Central memory CD8-positive, alpha-beta T cell (primary cell): ENCODE results near the gene NFASC.

Source experiments
- ATAC-seq: fragments of 150-1000 bp; cut with Tn5 transposase; replicated peaks from 2 replicates; pipeline ENCODE4 v1.10.0; 2022; ENCODE audit warnings: mild to moderate bottlenecking, moderate FRiP score, moderate number of reproducible peaks; ENCODE audit not compliant: poor library complexity, severe bottlenecking; ENCODE audit errors: extremely low read depth
- DNase-seq, 2 donors: peaks; one replicate each; pipeline ENCODE4 v3.0.0; 2021; ENCODE audit warnings: low spot score in 2 of 2
- H3K27ac Mint-ChIP-seq: one replicate; pipeline ENCODE4 v1.8.0; 2022; ENCODE audit warnings: low read depth, mild to moderate bottlenecking, moderate library complexity, mixed read lengths
- H3K27me3 Mint-ChIP-seq: one replicate; pipeline ENCODE4 v1.8.0; 2022; ENCODE audit warnings: mixed read lengths
- H3K36me3 Mint-ChIP-seq: one replicate; pipeline ENCODE4 v1.8.0; 2022; ENCODE audit warnings: mild to moderate bottlenecking, moderate library complexity, mixed read lengths; ENCODE audit not compliant: insufficient read depth
- H3K4me1 Mint-ChIP-seq: one replicate; pipeline ENCODE4 v1.8.0; 2022; ENCODE audit warnings: mixed read lengths
- H3K4me3 Mint-ChIP-seq: one replicate; pipeline ENCODE4 v1.8.0; 2022; ENCODE audit warnings: mild to moderate bottlenecking, moderate library complexity, mixed read lengths
- H3K9me3 Mint-ChIP-seq: one replicate; pipeline ENCODE4 v1.8.0; 2022; ENCODE audit warnings: mixed read lengths

Gene NFASC

DNA sequence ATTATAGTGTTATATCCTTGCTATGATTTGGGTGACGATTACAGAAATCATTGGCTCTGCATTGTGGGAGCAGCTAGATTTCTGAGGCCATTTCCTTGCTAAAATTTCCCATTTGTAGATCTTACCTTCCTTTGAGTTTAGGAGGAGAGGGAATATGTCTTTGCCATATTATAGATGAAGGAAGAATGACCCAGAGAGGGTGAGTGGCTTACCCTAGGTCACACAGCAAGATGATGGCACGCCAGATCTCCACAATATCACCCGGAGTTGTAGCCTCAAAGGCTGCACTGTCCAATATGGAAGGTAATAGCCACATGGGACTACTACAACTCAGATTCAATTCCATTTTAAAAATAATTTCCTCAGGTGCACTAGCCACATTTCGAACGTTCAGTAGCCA, 182.6 kb downstream of the NFASC start:
- no peaks in the 10 kb centered on the region for H3K4me1 Mint-ChIP-seq
- no peak overlapping the region for H3K4me3 Mint-ChIP-seq
- no peak overlapping the region for H3K27ac Mint-ChIP-seq
- peaks cover 31% of the 10 kb centered on the region for H3K27me3 Mint-ChIP-seq
- H3K9me3 Mint-ChIP-seq = no peaks in the 10 kb centered on the region
- DNase-seq (no peak), ATAC-seq (no peak)
- H3K36me3 Mint-ChIP-seq = no peaks in the 10 kb centered on the region

DNA sequence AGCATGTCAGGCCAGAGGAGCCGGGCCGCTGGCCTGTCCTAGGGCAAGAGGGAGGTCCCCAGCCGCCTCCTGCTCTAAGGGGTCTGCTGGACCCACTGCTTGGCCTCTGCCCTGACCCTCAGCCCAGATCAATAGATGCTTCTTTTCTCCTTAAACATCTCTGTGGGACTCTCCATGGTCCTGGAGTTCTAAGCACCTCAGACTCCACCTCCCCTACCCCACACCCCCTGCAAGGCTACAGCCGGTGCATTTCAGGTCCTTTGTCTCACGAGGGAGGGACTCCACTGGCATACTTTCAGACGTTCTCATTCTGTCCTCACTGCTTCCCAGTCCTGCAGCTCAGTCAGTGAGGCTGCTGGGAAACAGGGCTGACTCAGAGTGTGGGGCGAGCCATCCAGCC, 183.4 kb downstream of the NFASC start:
- no peaks in the 10 kb centered on the region for H3K9me3 Mint-ChIP-seq
- DNase-seq (no peak), ATAC-seq (no peak)
- H3K27me3 Mint-ChIP-seq = peaks cover 26% of the 10 kb centered on the region
- H3K4me3 Mint-ChIP-seq = no peak overlapping the region
- H3K27ac Mint-ChIP-seq = no peak overlapping the region
- no peaks in the 10 kb centered on the region for H3K4me1 Mint-ChIP-seq
- no peaks in the 10 kb centered on the region for H3K36me3 Mint-ChIP-seq

DNA sequence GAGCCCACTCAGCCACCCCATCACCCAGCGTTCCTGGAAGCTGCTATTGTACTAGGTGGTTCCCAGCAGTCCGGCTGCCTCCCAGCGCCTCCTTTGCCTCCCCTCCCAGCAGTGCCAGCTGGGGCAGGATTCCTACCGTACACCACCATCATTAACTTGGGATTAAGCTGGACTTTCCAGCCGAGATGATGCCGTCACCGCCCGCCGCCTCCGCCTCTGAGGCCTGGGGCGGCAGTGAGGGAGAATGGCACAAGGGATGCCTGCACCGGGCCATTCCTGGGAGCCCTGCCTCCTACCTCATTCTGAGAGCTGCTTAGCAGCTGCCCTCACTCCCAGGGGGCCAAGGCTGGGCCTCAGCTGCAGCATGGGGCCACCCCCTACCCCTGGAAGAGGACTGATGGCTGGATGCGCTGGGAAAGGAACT, 185.5 kb downstream of the NFASC start:
- no peak overlapping the region for H3K4me3 Mint-ChIP-seq
- ATAC-seq (no peak), DNase-seq (no peak)
- peaks cover 26% of the 10 kb centered on the region for H3K27me3 Mint-ChIP-seq
- H3K4me1 Mint-ChIP-seq = no peaks in the 10 kb centered on the region
- peaks cover 1% of the 10 kb centered on the region for H3K36me3 Mint-ChIP-seq
- no peak overlapping the region for H3K27ac Mint-ChIP-seq
- H3K9me3 Mint-ChIP-seq = no peaks in the 10 kb centered on the region

DNA sequence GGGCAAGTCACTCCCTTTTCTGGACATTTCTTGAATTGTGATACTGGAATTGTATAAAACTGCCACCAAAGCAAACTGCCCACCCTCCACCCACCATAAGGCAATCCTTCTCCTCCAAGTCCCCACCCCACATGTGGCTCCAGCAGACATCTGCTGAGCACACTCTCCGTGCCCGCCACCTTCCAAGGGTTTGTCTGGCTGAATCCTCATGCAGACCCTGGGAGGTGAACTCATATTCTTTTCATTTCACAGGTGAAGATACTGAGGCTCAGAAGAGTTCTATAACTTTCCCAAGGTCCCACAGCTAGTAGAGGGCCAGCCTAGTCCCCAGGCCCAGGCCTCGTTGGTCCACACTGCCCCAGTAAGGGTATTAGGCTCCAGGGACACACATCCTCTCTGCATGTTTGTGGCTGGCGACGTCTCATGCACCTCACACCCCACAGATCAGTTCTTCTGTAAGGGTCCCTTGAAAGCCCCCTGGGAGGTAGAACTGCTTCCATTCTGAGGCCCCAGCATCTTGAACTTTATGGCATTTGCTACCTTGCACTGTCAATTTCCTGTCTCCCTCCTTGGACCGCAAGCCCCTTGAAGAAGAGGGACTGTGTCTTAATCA, 186.4 kb downstream of the NFASC start:
- H3K9me3 Mint-ChIP-seq = no peaks in the 10 kb centered on the region
- no peak overlapping the region for H3K4me3 Mint-ChIP-seq
- DNase-seq (no peak), ATAC-seq (no peak)
- peaks cover 26% of the 10 kb centered on the region for H3K27me3 Mint-ChIP-seq
- peaks cover 6% of the 10 kb centered on the region for H3K4me1 Mint-ChIP-seq
- H3K27ac Mint-ChIP-seq = no peak overlapping the region
- H3K36me3 Mint-ChIP-seq = peaks cover 1% of the 10 kb centered on the region

DNA sequence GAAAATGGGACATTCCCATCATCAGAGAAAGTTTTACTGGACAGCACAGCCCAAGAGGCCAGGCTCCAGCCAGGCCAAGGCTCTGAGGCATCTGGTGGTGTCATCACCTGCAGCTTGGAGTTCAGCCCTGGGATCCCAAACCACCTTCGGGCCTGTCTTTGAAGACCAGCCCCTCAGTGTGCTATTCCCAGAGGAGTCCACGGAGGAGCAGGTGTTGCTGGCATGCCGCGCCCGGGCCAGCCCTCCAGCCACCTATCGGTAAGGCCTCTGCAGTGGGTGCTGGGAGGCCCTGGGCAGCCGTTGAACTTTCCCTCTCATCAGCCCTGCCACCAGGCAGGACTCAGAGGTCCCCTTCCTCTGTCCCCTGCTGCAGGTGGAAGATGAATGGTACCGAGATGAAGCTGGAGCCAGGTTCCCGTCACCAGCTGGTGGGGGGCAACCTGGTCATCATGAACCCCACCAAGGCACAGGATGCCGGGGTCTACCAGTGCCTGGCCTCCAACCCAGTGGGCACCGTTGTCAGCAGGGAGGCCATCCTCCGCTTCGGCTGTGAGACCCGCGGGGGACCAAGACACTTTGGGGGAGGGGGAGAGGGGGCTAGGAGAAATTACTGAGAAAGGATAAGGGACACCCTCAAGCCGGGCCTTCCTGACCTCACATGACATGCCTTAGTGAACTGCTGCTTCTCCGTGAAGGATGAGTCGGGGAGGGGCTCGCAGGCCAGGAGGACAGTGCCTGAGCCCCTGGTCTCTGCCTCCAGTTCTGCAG, 187.3 kb downstream of the NFASC start:
- Mint-ChIP-seq H3K9me3 (no peaks in the 10 kb centered on the region), H3K27ac (no peak overlapping the region), H3K27me3 (peaks cover 26% of the 10 kb centered on the region), H3K4me3 (no peak overlapping the region), H3K4me1 (peaks cover 6% of the 10 kb centered on the region), H3K36me3 (peaks cover 1% of the 10 kb centered on the region)
- DNase-seq (no peak), ATAC-seq (no peak)

DNA sequence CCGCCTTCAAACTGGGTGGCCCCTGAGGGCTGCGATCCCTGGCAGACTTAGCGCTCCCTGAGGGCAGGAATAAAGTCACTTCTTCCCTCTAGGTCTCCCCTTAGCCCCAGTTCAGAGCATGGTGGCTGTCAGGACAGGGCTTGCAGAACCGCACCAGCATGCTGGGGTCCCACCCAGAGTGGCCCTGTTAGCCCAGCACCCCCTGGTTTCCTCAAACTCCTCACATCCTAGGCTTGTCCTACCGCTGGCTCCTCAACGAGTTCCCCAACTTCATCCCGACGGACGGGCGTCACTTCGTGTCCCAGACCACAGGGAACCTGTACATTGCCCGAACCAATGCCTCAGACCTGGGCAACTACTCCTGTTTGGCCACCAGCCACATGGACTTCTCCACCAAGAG, 188.2 kb downstream of the NFASC start:
- Mint-ChIP-seq H3K9me3 (no peaks in the 10 kb centered on the region), H3K36me3 (peaks cover 1% of the 10 kb centered on the region), H3K27me3 (peaks cover 17% of the 10 kb centered on the region), H3K4me1 (peaks cover 6% of the 10 kb centered on the region), H3K27ac (no peak overlapping the region), H3K4me3 (no peak overlapping the region)
- DNase-seq (no peak), ATAC-seq (no peak)

DNA sequence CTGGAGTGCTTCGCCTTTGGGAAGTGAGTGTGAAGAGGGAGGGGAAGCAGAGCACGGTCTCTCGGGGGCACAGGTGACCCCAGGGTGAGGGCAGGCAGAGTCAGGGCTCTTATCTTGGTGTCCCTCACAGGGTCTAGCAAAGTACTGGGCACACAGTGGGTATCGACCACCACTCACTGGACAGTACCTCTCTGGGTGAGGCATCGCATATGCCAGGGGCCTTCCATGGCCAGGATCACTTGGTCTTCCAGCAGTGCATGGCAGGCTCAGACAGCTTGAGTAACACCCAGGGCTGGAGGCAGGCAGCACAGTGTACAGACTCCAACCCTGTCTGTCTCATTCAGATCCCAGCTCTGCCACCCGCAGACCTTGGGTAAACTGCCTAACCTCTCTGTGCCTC, 189.0 kb downstream of the NFASC start:
- Mint-ChIP-seq H3K27me3 (peaks cover 13% of the 10 kb centered on the region), H3K27ac (no peak overlapping the region), H3K9me3 (no peaks in the 10 kb centered on the region), H3K36me3 (peaks cover 1% of the 10 kb centered on the region), H3K4me1 (peaks cover 6% of the 10 kb centered on the region), H3K4me3 (no peak overlapping the region)
- no peak for DNase-seq
- no peak for ATAC-seq

DNA sequence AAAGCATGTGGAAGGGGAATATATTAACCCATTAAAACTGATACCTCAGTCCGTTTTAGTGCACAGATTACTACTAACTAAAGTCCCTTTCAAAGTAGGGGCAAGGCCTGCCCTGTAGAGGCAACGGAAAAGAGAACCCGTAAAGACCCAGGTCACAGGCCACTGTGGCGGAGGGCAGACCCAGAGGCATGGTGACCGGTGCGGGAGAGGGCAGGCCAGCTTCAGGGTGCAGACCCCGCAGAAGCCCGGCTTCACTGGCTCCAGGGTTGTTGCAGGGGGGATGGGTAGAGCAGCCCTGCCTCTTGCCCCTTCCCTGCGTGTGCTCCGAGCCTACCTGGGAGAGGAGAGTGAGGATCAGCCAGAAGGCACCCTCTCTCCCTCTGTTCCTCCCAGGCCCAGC, 190.1 kb downstream of the NFASC start:
- no peaks in the 10 kb centered on the region for H3K9me3 Mint-ChIP-seq
- no peak for ATAC-seq
- H3K4me3 Mint-ChIP-seq = no peak overlapping the region
- peaks cover 6% of the 10 kb centered on the region for H3K4me1 Mint-ChIP-seq
- no peak overlapping the region for H3K27ac Mint-ChIP-seq
- peaks cover 11% of the 10 kb centered on the region for H3K27me3 Mint-ChIP-seq
- H3K36me3 Mint-ChIP-seq = peaks cover 1% of the 10 kb centered on the region
- no peak for DNase-seq

DNA sequence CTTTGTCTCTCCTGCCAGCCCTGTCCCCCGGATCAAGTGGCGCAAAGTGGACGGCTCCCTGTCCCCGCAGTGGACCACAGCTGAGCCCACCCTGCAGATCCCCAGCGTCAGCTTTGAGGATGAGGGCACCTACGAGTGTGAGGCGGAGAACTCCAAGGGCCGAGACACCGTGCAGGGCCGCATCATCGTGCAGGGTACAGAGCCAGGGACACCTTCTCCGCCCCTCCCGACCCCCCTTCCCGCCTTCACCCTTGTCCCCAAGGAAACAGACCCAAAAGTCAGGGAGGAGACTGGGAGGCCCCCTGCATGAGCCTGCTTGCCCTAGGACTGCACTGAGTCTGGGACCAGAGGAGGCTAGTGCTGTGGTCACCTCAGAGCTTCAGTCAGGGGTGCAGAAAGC, 190.6 kb downstream of the NFASC start:
- Mint-ChIP-seq H3K9me3 (no peaks in the 10 kb centered on the region), H3K4me3 (no peak overlapping the region), H3K27me3 (peaks cover 11% of the 10 kb centered on the region), H3K27ac (no peak overlapping the region), H3K4me1 (peaks cover 6% of the 10 kb centered on the region), H3K36me3 (peaks cover 1% of the 10 kb centered on the region)
- ATAC-seq (no peak), DNase-seq (no peak)

DNA sequence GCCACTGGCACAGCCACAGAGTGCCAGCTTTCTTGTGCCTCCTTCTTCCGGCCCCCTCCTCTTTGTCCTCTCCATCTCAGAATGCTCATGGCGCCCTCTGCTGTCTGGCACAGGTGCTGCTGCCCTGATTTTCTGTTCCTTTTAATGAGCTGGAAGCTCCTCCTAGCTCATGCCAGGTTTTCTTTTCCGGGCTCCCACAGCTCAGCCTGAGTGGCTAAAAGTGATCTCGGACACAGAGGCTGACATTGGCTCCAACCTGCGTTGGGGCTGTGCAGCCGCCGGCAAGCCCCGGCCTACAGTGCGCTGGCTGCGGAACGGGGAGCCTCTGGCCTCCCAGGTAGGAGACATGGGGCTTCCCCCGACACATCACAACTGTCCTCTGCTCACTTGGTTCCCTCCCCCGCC, 191.0 kb downstream of the NFASC start:
- no peaks in the 10 kb centered on the region for H3K9me3 Mint-ChIP-seq
- peaks cover 11% of the 10 kb centered on the region for H3K27me3 Mint-ChIP-seq
- DNase-seq (peak; percentile 52 to 53), ATAC-seq (no peak)
- no peak overlapping the region for H3K27ac Mint-ChIP-seq
- peaks cover 1% of the 10 kb centered on the region for H3K36me3 Mint-ChIP-seq
- H3K4me1 Mint-ChIP-seq = peaks cover 6% of the 10 kb centered on the region
- no peak overlapping the region for H3K4me3 Mint-ChIP-seq

DNA sequence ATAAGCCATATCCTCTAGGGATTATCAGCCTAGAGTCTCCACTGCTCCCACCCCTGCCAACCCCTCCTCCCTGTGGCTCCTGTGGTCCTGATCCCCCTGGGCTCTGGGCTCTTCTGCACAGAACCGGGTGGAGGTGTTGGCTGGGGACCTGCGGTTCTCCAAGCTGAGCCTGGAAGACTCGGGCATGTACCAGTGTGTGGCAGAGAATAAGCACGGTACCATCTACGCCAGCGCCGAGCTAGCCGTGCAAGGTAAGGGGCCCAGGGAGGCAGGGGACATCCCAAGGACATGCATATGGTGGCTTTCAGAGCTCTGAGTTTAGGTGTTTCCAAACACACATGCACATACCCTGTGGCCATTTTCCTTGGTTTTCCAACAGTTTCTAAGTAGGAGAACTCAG, 191.7 kb downstream of the NFASC start:
- no peak for ATAC-seq
- no peaks in the 10 kb centered on the region for H3K9me3 Mint-ChIP-seq
- peaks cover 1% of the 10 kb centered on the region for H3K36me3 Mint-ChIP-seq
- no peak overlapping the region for H3K4me3 Mint-ChIP-seq
- H3K27ac Mint-ChIP-seq = no peak overlapping the region
- peaks cover 6% of the 10 kb centered on the region for H3K4me1 Mint-ChIP-seq
- peaks cover 11% of the 10 kb centered on the region for H3K27me3 Mint-ChIP-seq
- no peak for DNase-seq

DNA sequence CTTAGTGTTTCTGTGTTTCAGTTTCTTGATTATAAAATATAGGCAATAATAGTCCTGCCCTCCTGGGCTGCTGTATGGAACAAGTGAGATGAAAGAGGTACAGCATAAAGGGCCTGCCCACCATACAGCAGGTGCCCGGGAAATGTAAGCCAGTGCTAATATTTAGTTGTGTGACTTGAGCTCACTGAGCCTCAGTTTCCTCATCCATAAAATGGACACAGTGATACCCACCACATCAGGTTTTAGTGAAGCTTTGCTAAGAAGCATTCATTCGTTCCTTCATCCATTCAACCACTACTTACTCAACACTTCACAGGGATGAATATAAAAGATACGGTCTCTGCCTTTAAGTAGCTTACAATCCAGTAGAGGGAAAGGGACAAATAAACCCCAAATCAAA, 192.2 kb downstream of the NFASC start:
- H3K4me3 Mint-ChIP-seq = no peak overlapping the region
- no peaks in the 10 kb centered on the region for H3K9me3 Mint-ChIP-seq
- no peak for DNase-seq
- H3K36me3 Mint-ChIP-seq = peaks cover 1% of the 10 kb centered on the region
- H3K4me1 Mint-ChIP-seq = peaks cover 6% of the 10 kb centered on the region
- no peak for ATAC-seq
- H3K27me3 Mint-ChIP-seq = peaks cover 11% of the 10 kb centered on the region
- no peak overlapping the region for H3K27ac Mint-ChIP-seq

DNA sequence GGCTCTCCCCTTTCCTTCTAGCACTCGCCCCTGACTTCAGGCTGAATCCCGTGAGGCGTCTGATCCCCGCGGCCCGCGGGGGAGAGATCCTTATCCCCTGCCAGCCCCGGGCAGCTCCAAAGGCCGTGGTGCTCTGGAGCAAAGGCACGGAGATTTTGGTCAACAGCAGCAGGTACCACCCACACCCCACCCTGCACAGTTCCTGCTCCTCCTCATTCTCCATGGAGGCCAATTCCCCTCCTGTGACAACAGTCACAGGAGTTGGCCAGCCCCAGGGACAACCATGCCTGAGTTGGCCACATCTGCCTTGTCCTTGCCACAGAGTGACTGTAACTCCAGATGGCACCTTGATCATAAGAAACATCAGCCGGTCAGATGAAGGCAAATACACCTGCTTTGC, 193.6 kb downstream of the NFASC start:
- peaks cover 1% of the 10 kb centered on the region for H3K36me3 Mint-ChIP-seq
- no peak overlapping the region for H3K4me3 Mint-ChIP-seq
- DNase-seq = no peak
- ATAC-seq = no peak
- H3K27ac Mint-ChIP-seq = no peak overlapping the region
- peaks cover 6% of the 10 kb centered on the region for H3K4me1 Mint-ChIP-seq
- no peaks in the 10 kb centered on the region for H3K9me3 Mint-ChIP-seq
- H3K27me3 Mint-ChIP-seq = peaks cover 11% of the 10 kb centered on the region
